HG02678 (cell line): ENCODE results near the gene ZNF48.

Experiments used
- ATAC-seq: cut with Tn5 transposase; IDR thresholded peaks from one replicate; pipeline ENCODE4 v1.9.1; 2021; ENCODE audit warnings: mild to moderate bottlenecking, moderate library complexity; ENCODE audit not compliant: unreplicated experiment

Gene ZNF48

GRCh38 chr16:30358577-30358936 lies 36.7 kb upstream of the ZNF48 start:
- ATAC-seq = no peak

GRCh38 chr16:30358990-30359870 lies 36.0 kb upstream of the ZNF48 start:
- ATAC-seq = no peak

- no peak for ATAC-seq
Observed at GRCh38 chr16:30359871-30360170, 35.4 kb upstream of the ZNF48 start.

- ATAC-seq = no peak
Observed at GRCh38 chr16:30361180-30361579, 34.0 kb upstream of the ZNF48 start.

- ATAC-seq = no peak
Observed at GRCh38 chr16:30365200-30365599, 30.0 kb upstream of the ZNF48 start.

- ATAC-seq = no peak
Observed at GRCh38 chr16:30366511-30366910, 28.7 kb upstream of the ZNF48 start.

- no peak for ATAC-seq
Observed at GRCh38 chr16:30367349-30368009, 27.7 kb upstream of the ZNF48 start.

- ATAC-seq = no peak
Observed at GRCh38 chr16:30368122-30368791, 27.0 kb upstream of the ZNF48 start.

- ATAC-seq = no peak
Observed at GRCh38 chr16:30368792-30369090, 26.5 kb upstream of the ZNF48 start.

- no peak for ATAC-seq
Observed at GRCh38 chr16:30369091-30369937, 25.9 kb upstream of the ZNF48 start.

- peak; percentile 10 for ATAC-seq
Observed at GRCh38 chr16:30369938-30370455, 25.2 kb upstream of the ZNF48 start.

GRCh38 chr16:30370456-30371247 lies 24.6 kb upstream of the ZNF48 start, which contains the start of gene TBC1D10B:
Gene TBC1D10B (minus strand): TSS chr16:30370494. CDS start chr16:30370183, 311 bp downstream.
- peak; percentile 78 for ATAC-seq

GRCh38 chr16:30371248-30371816 lies 23.9 kb upstream of the ZNF48 start:
- no peak for ATAC-seq

- ATAC-seq = no peak
Observed at GRCh38 chr16:30372038-30372712, 23.0 kb upstream of the ZNF48 start.

GRCh38 chr16:30372725-30373124 lies 22.5 kb upstream of the ZNF48 start:
- ATAC-seq = no peak

- no peak for ATAC-seq
Observed at GRCh38 chr16:30374538-30374937, 20.7 kb upstream of the ZNF48 start, which contains the start of gene MYL11. Gene MYL11 (plus strand): TSS chr16:30374802. CDS start chr16:30374858, 56 bp downstream.

GRCh38 chr16:30375864-30376263 lies 19.4 kb upstream of the ZNF48 start:
- no peak for ATAC-seq

GRCh38 chr16:30376461-30376902 lies 18.7 kb upstream of the ZNF48 start:
- ATAC-seq = no peak
